Measurements from ENCODE around the gene SGIP1. TPM values are rescaled to one million over a fixed set of nuclear protein-coding genes. Genes with fewer than 3 reads are reported as not detected.

The SGIP1 gene
- total RNA-seq, 1 experiment from 2014 or later = 1.6 TPM

- Histone ChIP-seq H3K27ac (ENCODE audit: low read depth, low read length, poor library complexity, severe bottlenecking) (no peak overlapping the region), H3K36me3 (ENCODE audit: insufficient read depth, low read length, poor library complexity, severe bottlenecking) (no peaks in the 10 kb centered on the region), H3K27me3 (replicated peaks; ENCODE audit: insufficient read depth, low read depth, low read length, poor library complexity) (no peaks in the 10 kb centered on the region), H3K4me1 (ENCODE audit: insufficient read depth, low read length, poor library complexity, severe bottlenecking) (peaks cover 11% of the 10 kb centered on the region), H3K9me3 (ENCODE audit: low read depth, low read length, poor library complexity, severe bottlenecking) (no peaks in the 10 kb centered on the region), H3K4me3 (ENCODE audit: low read depth, low read length, poor library complexity, severe bottlenecking) (no peak overlapping the region)
- intact Hi-C loops (cut with micrococcal nuclease; ENCODE audit: unreplicated experiment) = no loop called here
- POLR2A ChIA-PET (ENCODE audit: low non-redundant PET) = no interaction called here
- no peak for TF ChIP-seq EZH2 (IDR thresholded peaks at IDR 0.05; ENCODE audit: borderline replicate concordance, low read depth, low read length, poor library complexity, severe bottlenecking)
- no peak for TF ChIP-seq CTCF (conservative IDR thresholded peaks at IDR 0.05; ENCODE audit: low read depth, low read length)
- BruUV-seq (replicated peaks) = no TSS peak
- DNase-seq (ENCODE audit: low spot score) = no peak
- CTCF ChIA-PET = no interaction called here
Observed at GRCh38 chr1:66532214-66532613, 1.7 kb upstream of the SGIP1 start.

GRCh38 chr1:66532798-66533783, 862 bp upstream of the SGIP1 start:
- no peaks in the 10 kb centered on the region for H3K9me3 ChIP-seq (ENCODE audit: low read depth, low read length, poor library complexity, severe bottlenecking)
- no peaks in the 10 kb centered on the region for H3K36me3 ChIP-seq (ENCODE audit: insufficient read depth, low read length, poor library complexity, severe bottlenecking)
- no TSS peak for BruUV-seq (replicated peaks)
- peak overlapping the region; percentile 38 for H3K4me3 ChIP-seq (ENCODE audit: low read depth, low read length, poor library complexity, severe bottlenecking)
- peaks cover 11% of the 10 kb centered on the region for H3K4me1 ChIP-seq (ENCODE audit: insufficient read depth, low read length, poor library complexity, severe bottlenecking)
- H3K27ac ChIP-seq (ENCODE audit: low read depth, low read length, poor library complexity, severe bottlenecking) = no peak overlapping the region
- intact Hi-C loops (cut with micrococcal nuclease; ENCODE audit: unreplicated experiment) = no loop called here
- DNase-seq (ENCODE audit: low spot score) = peak; percentile 48
- ChIA-PET CTCF (no interaction called here), POLR2A (ENCODE audit: low non-redundant PET) (no interaction called here)
- H3K27me3 ChIP-seq (replicated peaks; ENCODE audit: insufficient read depth, low read depth, low read length, poor library complexity) = no peaks in the 10 kb centered on the region
- no peak for TF ChIP-seq EZH2 (IDR thresholded peaks at IDR 0.05; ENCODE audit: borderline replicate concordance, low read depth, low read length, poor library complexity, severe bottlenecking)

- DNase-seq (ENCODE audit: low spot score) = no peak
- Histone ChIP-seq H3K36me3 (ENCODE audit: insufficient read depth, low read length, poor library complexity, severe bottlenecking) (no peaks in the 10 kb centered on the region), H3K27me3 (replicated peaks; ENCODE audit: insufficient read depth, low read depth, low read length, poor library complexity) (no peaks in the 10 kb centered on the region), H3K9me3 (ENCODE audit: low read depth, low read length, poor library complexity, severe bottlenecking) (no peaks in the 10 kb centered on the region), H3K4me1 (ENCODE audit: insufficient read depth, low read length, poor library complexity, severe bottlenecking) (peaks cover 11% of the 10 kb centered on the region), H3K4me3 (ENCODE audit: low read depth, low read length, poor library complexity, severe bottlenecking) (no peak overlapping the region), H3K27ac (ENCODE audit: low read depth, low read length, poor library complexity, severe bottlenecking) (no peak overlapping the region)
- ChIA-PET CTCF (no interaction called here), POLR2A (ENCODE audit: low non-redundant PET) (no interaction called here)
- no peak for TF ChIP-seq CTCF (conservative IDR thresholded peaks at IDR 0.05; ENCODE audit: low read depth, low read length)
- intact Hi-C loops (cut with micrococcal nuclease; ENCODE audit: unreplicated experiment) = no loop called here
- BruUV-seq (replicated peaks) = no TSS peak
Observed at GRCh38 chr1:66535061-66535460, 1.1 kb downstream of the SGIP1 start.

- Histone ChIP-seq H3K27ac (ENCODE audit: low read depth, low read length, poor library complexity, severe bottlenecking) (no peak overlapping the region), H3K4me3 (ENCODE audit: low read depth, low read length, poor library complexity, severe bottlenecking) (no peak overlapping the region)
Observed at GRCh38 chr1:66535853-66536252, 1.9 kb downstream of the SGIP1 start.

More at GRCh38 chr1:66535853-66536252, 1.9 kb downstream of the SGIP1 start:
- POLR2A ChIA-PET (ENCODE audit: low non-redundant PET) = no interaction called here
- intact Hi-C loops (cut with micrococcal nuclease; ENCODE audit: unreplicated experiment) = no loop called here
- CTCF ChIA-PET = no interaction called here
- DNase-seq (ENCODE audit: low spot score) = no peak
- no peak for TF ChIP-seq EZH2 (IDR thresholded peaks at IDR 0.05; ENCODE audit: borderline replicate concordance, low read depth, low read length, poor library complexity, severe bottlenecking)
- no peak for TF ChIP-seq CTCF (conservative IDR thresholded peaks at IDR 0.05; ENCODE audit: low read depth, low read length)
- BruUV-seq (replicated peaks) = no TSS peak
- Histone ChIP-seq H3K4me1 (ENCODE audit: insufficient read depth, low read length, poor library complexity, severe bottlenecking) (peaks cover 16% of the 10 kb centered on the region), H3K9me3 (ENCODE audit: low read depth, low read length, poor library complexity, severe bottlenecking) (no peaks in the 10 kb centered on the region), H3K27me3 (replicated peaks; ENCODE audit: insufficient read depth, low read depth, low read length, poor library complexity) (no peaks in the 10 kb centered on the region), H3K36me3 (ENCODE audit: insufficient read depth, low read length, poor library complexity, severe bottlenecking) (no peaks in the 10 kb centered on the region)
